ENCODE measurements around the gene RSPH6A. TPM values are rescaled to one million over a fixed set of nuclear protein-coding genes. Genes with fewer than 3 reads are reported as not detected.

RSPH6A gene
- total RNA-seq, 4 donors from 2014 or later = 0.11 TPM; not detected in 3

GRCh38 chr19:45789035-45789786 is 25.9 kb downstream of the RSPH6A start:
- intact Hi-C loops (cut with DNase I) = no loop called here
- Histone ChIP-seq H3K36me3 (peaks cover 20 to 63% (median 57%) of the 10 kb centered on the region in 4 donors), H3K27ac (replicated peaks in 1 of 4) (no peak overlapping the region), H3K4me3 (no peak overlapping the region), H3K9me3 (no peaks in the 10 kb centered on the region), H3K27me3 (no peaks in the 10 kb centered on the region), H3K4me1 (peaks cover 44 to 63% (median 49%) of the 10 kb centered on the region in 4 donors)
- no peak for TF ChIP-seq POLR2AphosphoS5 (IDR thresholded peaks at IDR 0.05)
- no peak for TF ChIP-seq CTCF (IDR thresholded peaks at IDR 0.05)
- TF ChIP-seq POLR2A (IDR thresholded peaks at IDR 0.05; ENCODE audit: low read depth) = no peak
- TF ChIP-seq EP300 (IDR thresholded peaks at IDR 0.05) = no peak
- DNase-seq (ENCODE audit: extremely low spot score) = no peak
- WGBS = 86% methylated on average over 15 of the region's 15 CpGs

GRCh38 chr19:45786533-45786894 is 28.6 kb downstream of the RSPH6A start:
- Histone ChIP-seq H3K4me1 (peaks cover 52 to 72% (median 58%) of the 10 kb centered on the region in 4 donors), H3K27ac (replicated peaks in 1 of 4) (peak overlapping the region; percentile 94 to 97 (median 95)), H3K27me3 (no peaks in the 10 kb centered on the region), H3K9me3 (no peaks in the 10 kb centered on the region), H3K4me3 (no peak overlapping the region), H3K36me3 (peaks cover 20 to 63% (median 57%) of the 10 kb centered on the region in 4 donors)
- intact Hi-C loops (cut with DNase I) = no loop called here
- TF ChIP-seq POLR2AphosphoS5 (IDR thresholded peaks at IDR 0.05) (no peak), EP300 (IDR thresholded peaks at IDR 0.05) (no peak), CTCF (IDR thresholded peaks at IDR 0.05) (no peak), POLR2A (IDR thresholded peaks at IDR 0.05; ENCODE audit: low read depth) (no peak)
- WGBS = 94% methylated on average over 14 of the region's 21 CpGs
- DNase-seq (ENCODE audit: extremely low spot score) = no peak

- WGBS = 88% methylated on average over 28 of the region's 57 CpGs
- H3K9me3 ChIP-seq = no peaks in the 10 kb centered on the region
- H3K27me3 ChIP-seq = no peaks in the 10 kb centered on the region
- intact Hi-C loops (cut with DNase I) = no loop called here
- no peak for DNase-seq (ENCODE audit: extremely low spot score)
- no peak overlapping the region for H3K4me3 ChIP-seq
- TF ChIP-seq POLR2AphosphoS5 (IDR thresholded peaks at IDR 0.05) = no peak
- TF ChIP-seq CTCF (IDR thresholded peaks at IDR 0.05) = no peak
- no peak for TF ChIP-seq EP300 (IDR thresholded peaks at IDR 0.05)
- no peak for TF ChIP-seq POLR2A (IDR thresholded peaks at IDR 0.05; ENCODE audit: low read depth)
- peaks cover 52 to 72% (median 58%) of the 10 kb centered on the region in 4 donors for H3K4me1 ChIP-seq
- H3K36me3 ChIP-seq = peaks cover 20 to 62% (median 56%) of the 10 kb centered on the region in 4 donors
- H3K27ac ChIP-seq (replicated peaks in 1 of 4) = peak overlapping the region; percentile 94 to 97 (median 95)
These were observed 29.2 kb downstream of the RSPH6A start for GRCh38 chr19:45785781-45786532.

GRCh38 chr19:45785097-45785496 is 30.0 kb downstream of the RSPH6A start:
- no peaks in the 10 kb centered on the region for H3K27me3 ChIP-seq
- peaks cover 58 to 72% (median 63%) of the 10 kb centered on the region in 4 donors for H3K4me1 ChIP-seq
- H3K36me3 ChIP-seq = peaks cover 20 to 54% (median 48%) of the 10 kb centered on the region in 4 donors
- H3K27ac ChIP-seq (replicated peaks in 1 of 4) = peak overlapping the region; percentile 94 to 97 (median 95)
- no peak overlapping the region for H3K4me3 ChIP-seq
- no peaks in the 10 kb centered on the region for H3K9me3 ChIP-seq
- 78% methylated on average over 4 of the region's 5 CpGs for WGBS
- TF ChIP-seq EP300 (IDR thresholded peaks at IDR 0.05) (no peak), POLR2A (IDR thresholded peaks at IDR 0.05; ENCODE audit: low read depth) (no peak), CTCF (IDR thresholded peaks at IDR 0.05) (no peak), POLR2AphosphoS5 (IDR thresholded peaks at IDR 0.05) (no peak)
- intact Hi-C loops (cut with DNase I) = no loop called here
- DNase-seq (ENCODE audit: extremely low spot score) = no peak
